ENCODE measurements around the gene TMUB1.

The TMUB1 gene

GRCh38 chr7:151066273-151066974 is 16.9 kb downstream of the TMUB1 start:
- H3K4me3 Mint-ChIP-seq, result no peak overlapping the region
- H3K27ac Mint-ChIP-seq, result no peak overlapping the region
- no peaks in the 10 kb centered on the region for H3K9me3 Mint-ChIP-seq
- no peaks in the 10 kb centered on the region for H3K27me3 Mint-ChIP-seq (ENCODE audit: low read depth)
- TF ChIP-seq CTCF (IDR thresholded peaks at IDR 0.05; ENCODE audit: unreplicated experiment in 3 of 3), result no peak
- peaks cover 23% of the 10 kb centered on the region for H3K4me1 Mint-ChIP-seq
- peaks cover 22% of the 10 kb centered on the region for H3K36me3 Mint-ChIP-seq (ENCODE audit: low read depth)

DNA sequence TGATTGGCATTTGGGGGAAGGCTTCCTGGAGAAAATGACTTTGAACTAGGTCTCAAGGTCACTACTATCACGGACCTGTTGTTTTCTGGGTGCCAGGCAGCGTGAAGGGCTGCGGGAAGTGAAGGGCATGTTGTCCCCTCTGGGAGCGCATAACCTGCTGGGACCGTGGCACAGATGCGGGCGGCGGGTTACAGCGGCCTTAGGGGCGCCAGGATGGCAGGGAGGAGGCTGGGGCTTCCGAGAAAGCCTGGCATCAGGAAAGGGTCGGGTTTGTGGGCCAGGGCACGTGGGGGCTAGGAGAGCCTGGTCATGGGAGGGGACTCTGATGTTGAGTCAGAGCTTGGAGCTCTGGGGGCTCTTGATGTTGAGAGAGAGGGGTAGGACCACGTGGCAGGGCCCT is 17.8 kb downstream of the TMUB1 start:
- no peak for TF ChIP-seq CTCF (IDR thresholded peaks at IDR 0.05; ENCODE audit: unreplicated experiment in 3 of 3)
- H3K36me3 Mint-ChIP-seq (ENCODE audit: low read depth), result peaks cover 22% of the 10 kb centered on the region
- no peaks in the 10 kb centered on the region for H3K27me3 Mint-ChIP-seq (ENCODE audit: low read depth)
- H3K27ac Mint-ChIP-seq, result no peak overlapping the region
- H3K9me3 Mint-ChIP-seq, result no peaks in the 10 kb centered on the region
- H3K4me3 Mint-ChIP-seq, result no peak overlapping the region
- peaks cover 30% of the 10 kb centered on the region for H3K4me1 Mint-ChIP-seq

DNA sequence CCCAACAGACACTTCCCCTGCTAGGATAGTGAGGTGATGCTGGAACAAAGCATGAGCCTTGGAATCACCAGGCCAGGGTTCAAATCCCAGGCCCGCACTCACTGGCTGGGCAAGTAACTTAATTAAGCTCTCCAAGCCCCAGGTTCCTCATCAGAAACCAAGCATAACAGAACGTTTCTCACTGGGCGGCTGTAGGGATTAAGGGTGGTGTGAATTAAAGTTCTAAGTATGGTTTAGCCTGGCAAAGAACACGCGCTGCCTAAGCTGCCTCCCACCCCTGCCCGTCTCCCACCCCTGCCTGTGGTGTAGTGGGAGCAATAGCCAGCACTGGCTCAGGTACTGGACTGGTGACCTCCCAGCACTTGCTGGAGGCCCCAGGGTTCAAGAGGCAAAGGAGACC is 18.3 kb downstream of the TMUB1 start:
- peaks cover 22% of the 10 kb centered on the region for H3K36me3 Mint-ChIP-seq (ENCODE audit: low read depth)
- H3K4me3 Mint-ChIP-seq, result no peak overlapping the region
- H3K9me3 Mint-ChIP-seq, result no peaks in the 10 kb centered on the region
- no peak overlapping the region for H3K27ac Mint-ChIP-seq
- H3K4me1 Mint-ChIP-seq, result peaks cover 30% of the 10 kb centered on the region
- no peak for TF ChIP-seq CTCF (IDR thresholded peaks at IDR 0.05; ENCODE audit: unreplicated experiment in 3 of 3)
- H3K27me3 Mint-ChIP-seq (ENCODE audit: low read depth), result no peaks in the 10 kb centered on the region

DNA sequence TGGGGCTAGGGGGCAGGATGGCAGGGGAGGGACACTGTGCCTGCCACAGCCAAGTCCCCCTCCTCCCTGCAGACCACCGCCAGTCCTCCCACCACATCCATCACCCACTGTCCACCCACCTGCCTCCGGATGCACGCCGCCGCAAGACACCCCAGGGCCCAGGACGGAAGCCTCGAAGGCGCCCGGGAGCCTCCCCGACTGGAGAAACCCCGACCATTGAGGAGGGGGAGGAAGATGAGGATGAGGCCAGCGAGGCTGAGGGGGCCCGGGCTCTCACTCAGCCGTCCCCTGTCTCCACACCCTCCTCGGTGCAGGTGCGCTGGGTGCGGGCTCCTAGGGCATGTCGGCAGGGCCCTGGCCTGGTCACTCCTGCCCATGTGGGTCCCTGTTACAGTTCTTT is 18.8 kb downstream of the TMUB1 start:
- peaks cover 22% of the 10 kb centered on the region for H3K36me3 Mint-ChIP-seq (ENCODE audit: low read depth)
- H3K9me3 Mint-ChIP-seq, result no peaks in the 10 kb centered on the region
- H3K4me3 Mint-ChIP-seq, result no peak overlapping the region
- no peak for TF ChIP-seq CTCF (IDR thresholded peaks at IDR 0.05; ENCODE audit: unreplicated experiment in 3 of 3)
- H3K27me3 Mint-ChIP-seq (ENCODE audit: low read depth), result no peaks in the 10 kb centered on the region
- peaks cover 30% of the 10 kb centered on the region for H3K4me1 Mint-ChIP-seq
- no peak overlapping the region for H3K27ac Mint-ChIP-seq

DNA sequence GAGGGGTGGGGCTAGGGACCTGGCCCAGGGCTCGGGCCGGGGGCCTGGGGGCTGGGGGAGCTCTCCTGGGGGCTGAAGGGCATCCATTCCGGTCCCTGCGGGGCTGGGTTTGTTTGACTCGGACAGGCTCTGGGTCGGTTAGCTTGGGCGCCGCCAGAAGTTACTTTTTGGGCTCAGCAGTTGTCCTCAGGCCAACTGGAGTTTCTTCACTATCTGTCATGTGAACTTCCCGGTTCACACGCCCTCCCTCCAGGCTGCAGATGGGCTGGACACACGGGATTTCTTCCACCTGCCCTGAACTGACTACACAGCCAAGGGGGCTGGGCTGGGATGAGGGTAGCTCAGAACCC is 20.1 kb downstream of the TMUB1 start:
- peaks cover 15% of the 10 kb centered on the region for H3K36me3 Mint-ChIP-seq (ENCODE audit: low read depth)
- H3K4me1 Mint-ChIP-seq, result peaks cover 38% of the 10 kb centered on the region
- H3K27ac Mint-ChIP-seq, result peak overlapping the region in 2 of 3 experiments; percentile 8 to 74
- no peaks in the 10 kb centered on the region for H3K27me3 Mint-ChIP-seq (ENCODE audit: low read depth)
- peak overlapping the region; percentile 63 to 74 (median 69) for H3K4me3 Mint-ChIP-seq
- no peaks in the 10 kb centered on the region for H3K9me3 Mint-ChIP-seq
- no peak for TF ChIP-seq CTCF (IDR thresholded peaks at IDR 0.05; ENCODE audit: unreplicated experiment in 3 of 3)

Measured in nephron (organoid).